ENCODE measurements around the gene OR5B2. TPM values are rescaled to one million over a fixed set of nuclear protein-coding genes. Genes with fewer than 3 reads are reported as not detected.

OR5B2 gene
- total and polyA plus RNA-seq, 2 experiments from 2014 or later = not detected

GRCh38 chr11:58465690-58466089 lies 37.8 kb upstream of the OR5B2 start:
- no peaks in the 10 kb centered on the region for H3K9me2 ChIP-seq (replicated peaks; ENCODE audit: insufficient read depth)
- no peaks in the 10 kb centered on the region for H3K4me1 ChIP-seq (ENCODE audit: insufficient read depth)
- no peaks in the 10 kb centered on the region for H3K27me3 ChIP-seq
- H3K4me3 ChIP-seq = no peak overlapping the region
- no peak overlapping the region for H3K27ac ChIP-seq
- WGBS (ENCODE audit: low lambda C conversion rate, missing lambda C conversion rate) = 55% methylated on average over 3 of the region's 3 CpGs
- H4K20me1 ChIP-seq (ENCODE audit: insufficient read depth, poor library complexity, severe bottlenecking) = no peaks in the 10 kb centered on the region
- no peak overlapping the region for H2AFZ ChIP-seq
- no peaks in the 10 kb centered on the region for H3K36me3 ChIP-seq (replicated peaks; ENCODE audit: insufficient read depth, low read depth)
- no peak overlapping the region for H3K4me2 ChIP-seq
- no peaks in the 10 kb centered on the region for H3K9me3 ChIP-seq (ENCODE audit: low read depth)
- H3K79me2 ChIP-seq = no peaks in the 10 kb centered on the region
- no peak for DNase-seq (ENCODE audit: low spot score)
- TF ChIP-seq EZH2 (IDR thresholded peaks at IDR 0.05; ENCODE audit: borderline replicate concordance) (no peak), EZH2phosphoT487 (IDR thresholded peaks at IDR 0.05; ENCODE audit: low read depth, severe bottlenecking, unreplicated experiment) (no peak), CTCF (IDR thresholded peaks at IDR 0.05; ENCODE audit: poor library complexity) (no peak)

- no peaks in the 10 kb centered on the region for H3K27me3 ChIP-seq
- no peak overlapping the region for H3K4me2 ChIP-seq
- H2AFZ ChIP-seq = no peak overlapping the region
- no peaks in the 10 kb centered on the region for H3K9me2 ChIP-seq (replicated peaks; ENCODE audit: insufficient read depth)
- H3K79me2 ChIP-seq = no peaks in the 10 kb centered on the region
- TF ChIP-seq EZH2 (IDR thresholded peaks at IDR 0.05; ENCODE audit: borderline replicate concordance) (no peak), EZH2phosphoT487 (IDR thresholded peaks at IDR 0.05; ENCODE audit: low read depth, severe bottlenecking, unreplicated experiment) (no peak), CTCF (IDR thresholded peaks at IDR 0.05; ENCODE audit: poor library complexity) (no peak)
- no peak overlapping the region for H3K27ac ChIP-seq
- no peaks in the 10 kb centered on the region for H3K9me3 ChIP-seq (ENCODE audit: low read depth)
- H4K20me1 ChIP-seq (ENCODE audit: insufficient read depth, poor library complexity, severe bottlenecking) = no peaks in the 10 kb centered on the region
- H3K4me1 ChIP-seq (ENCODE audit: insufficient read depth) = no peaks in the 10 kb centered on the region
- no peak for DNase-seq (ENCODE audit: low spot score)
- H3K36me3 ChIP-seq (replicated peaks; ENCODE audit: insufficient read depth, low read depth) = no peaks in the 10 kb centered on the region
- 54% methylated on average over 3 of the region's 3 CpGs for WGBS (ENCODE audit: low lambda C conversion rate, missing lambda C conversion rate)
- H3K4me3 ChIP-seq = no peak overlapping the region
These were observed 23.7 kb upstream of the OR5B2 start for GRCh38 chr11:58451585-58451984.

- 70% methylated on average over 6 of the region's 6 CpGs for WGBS (ENCODE audit: low lambda C conversion rate, missing lambda C conversion rate)
- no peaks in the 10 kb centered on the region for H3K79me2 ChIP-seq
These were observed 18.4 kb upstream of the OR5B2 start for GRCh38 chr11:58446294-58446693.

More at GRCh38 chr11:58446294-58446693, 18.4 kb upstream of the OR5B2 start:
- no peak overlapping the region for H2AFZ ChIP-seq
- H3K4me3 ChIP-seq = no peak overlapping the region
- H3K4me2 ChIP-seq = no peak overlapping the region
- H3K9me2 ChIP-seq (replicated peaks; ENCODE audit: insufficient read depth) = no peaks in the 10 kb centered on the region
- TF ChIP-seq EZH2 (IDR thresholded peaks at IDR 0.05; ENCODE audit: borderline replicate concordance) (no peak), CTCF (IDR thresholded peaks at IDR 0.05; ENCODE audit: poor library complexity) (no peak), EZH2phosphoT487 (IDR thresholded peaks at IDR 0.05; ENCODE audit: low read depth, severe bottlenecking, unreplicated experiment) (no peak)
- DNase-seq (ENCODE audit: low spot score) = no peak
- no peaks in the 10 kb centered on the region for H3K27me3 ChIP-seq
- no peaks in the 10 kb centered on the region for H4K20me1 ChIP-seq (ENCODE audit: insufficient read depth, poor library complexity, severe bottlenecking)
- no peaks in the 10 kb centered on the region for H3K9me3 ChIP-seq (ENCODE audit: low read depth)
- H3K4me1 ChIP-seq (ENCODE audit: insufficient read depth) = no peaks in the 10 kb centered on the region
- no peaks in the 10 kb centered on the region for H3K36me3 ChIP-seq (replicated peaks; ENCODE audit: insufficient read depth, low read depth)
- no peak overlapping the region for H3K27ac ChIP-seq

Measured in hepatocyte (in vitro differentiated cells).